HepG2 (cell line): ENCODE data around the gene METAP1D. TPM values are rescaled to one million over a fixed set of nuclear protein-coding genes. Genes with fewer than 3 reads are reported as not detected.

Experiments used
- DPF2 ChIP-seq: sonication (generic); formaldehyde crosslinking; IDR thresholded peaks from 2 replicates; pipeline ENCODE4 v1.4.0; 2020; ENCODE audit warnings: mild to moderate bottlenecking, low read depth, missing genetic modification reagents, borderline replicate concordance
- GABPB1 ChIP-seq: IDR thresholded peaks from 2 replicates; pipeline ENCODE4 v1.6.1; 2016; ENCODE audit warnings: mild to moderate bottlenecking, missing genetic modification reagents, moderate library complexity, missing compliant biosample characterization
- HMGXB3 ChIP-seq: sonication (generic); formaldehyde crosslinking; IDR thresholded peaks from 2 replicates; pipeline ENCODE4 v1.4.0; 2020; ENCODE audit warnings: missing genetic modification reagents, borderline replicate concordance
- HNF4A ChIP-seq: sonication (generic); formaldehyde crosslinking; IDR thresholded peaks from 2 replicates; pipeline ENCODE4 v1.4.0; 2020; ENCODE audit warnings: missing genetic modification reagents
- HNRNPH1 ChIP-seq: fragments of 200-400 bp; formaldehyde crosslinking; optimal IDR thresholded peaks from 2 replicates; pipeline ENCODE3; 2017; ENCODE audit warnings: mild to moderate bottlenecking, low read depth, low read length
- HNRNPLL ChIP-seq: fragments of 200-400 bp; formaldehyde crosslinking; IDR thresholded peaks from 2 replicates; pipeline ENCODE4 v1.6.1; 2017; ENCODE audit warnings: mild to moderate bottlenecking, low read depth, low read length; ENCODE audit not compliant: poor library complexity, severe bottlenecking
- HNRNPUL1 ChIP-seq: fragments of 200-400 bp; formaldehyde crosslinking; IDR thresholded peaks from 2 replicates; pipeline ENCODE4 v1.6.1; 2017; ENCODE audit warnings: low read depth, mild to moderate bottlenecking, low read length, moderate library complexity
- JUNB ChIP-seq: sonication (generic); formaldehyde crosslinking; IDR thresholded peaks from 2 replicates; pipeline ENCODE4 v1.8.0; 2022; ENCODE audit warnings: missing genetic modification reagents, mild to moderate bottlenecking, borderline replicate concordance
- KDM3A ChIP-seq: IDR thresholded peaks from 2 replicates; pipeline ENCODE4 v1.6.1; 2018; ENCODE audit warnings: low read depth, missing compliant biosample characterization
- MAX ChIP-seq: IDR thresholded peaks from 2 replicates; pipeline ENCODE4 v1.6.1; 2012; ENCODE audit warnings: inconsistent platforms
- RBAK ChIP-seq: sonication (generic); formaldehyde crosslinking; IDR thresholded peaks from 2 replicates; pipeline ENCODE4 v1.5.1; 2020; ENCODE audit warnings: mild to moderate bottlenecking, missing genetic modification reagents
- SALL1 ChIP-seq: sonication (generic); formaldehyde crosslinking; IDR thresholded peaks from 2 replicates; pipeline ENCODE4 v1.8.0; 2022; ENCODE audit warnings: mild to moderate bottlenecking, missing genetic modification reagents
- SNAI1 ChIP-seq: sonication (generic); formaldehyde crosslinking; IDR thresholded peaks from 2 replicates; pipeline ENCODE4 v1.5.0; 2020; ENCODE audit warnings: mild to moderate bottlenecking, missing genetic modification reagents, borderline replicate concordance
- TFE3 ChIP-seq: IDR thresholded peaks from 2 replicates; pipeline ENCODE4 v1.6.1; 2016
- THAP11 ChIP-seq: IDR thresholded peaks from 2 replicates; pipeline ENCODE4 v1.6.1; 2016; ENCODE audit warnings: missing biosample characterization, missing genetic modification reagents
- ZNF614 ChIP-seq: IDR thresholded peaks from 2 replicates; pipeline ENCODE4 v1.6.1; 2018; ENCODE audit warnings: missing biosample characterization, missing genetic modification reagents, inconsistent platforms, borderline replicate concordance
- ZSCAN22 ChIP-seq: sonication (generic); formaldehyde crosslinking; IDR thresholded peaks from 2 replicates; pipeline ENCODE4 v1.4.0; 2020; ENCODE audit warnings: mild to moderate bottlenecking, missing genetic modification reagents
- ZSCAN31 ChIP-seq: sonication (generic); formaldehyde crosslinking; IDR thresholded peaks from 2 replicates; pipeline ENCODE4 v1.5.0; 2020; ENCODE audit warnings: low read depth, mild to moderate bottlenecking, missing genetic modification reagents
- polyA plus RNA-seq, 8 experiments: library from polyadenylated mRNA; depleted of rRNA in 3 of 8; stranded (reverse) in 7 of 8; unstranded in 1 of 8; fragments of >200 nt; fragmentation: Illumina TruSeq in 4 of 8; extraction: Trizol in 4 of 8; gene quantifications; 2 replicates each; pipeline versions ENCODE4 v1.2.1 to v1.2.3, GENCODE V29; 2011 to 2016; ENCODE audit warnings: low read depth in 4 of 8, missing spikeins in 1 of 8, mixed read lengths in 1 of 8; ENCODE audit not compliant: insufficient read depth in 1 of 8
- total RNA-seq, 5 experiments: library from RNA; depleted of rRNA; stranded (reverse); fragments of >200 nt; fragmentation: Illumina TruSeq; extraction: Trizol; gene quantifications; 2 replicates each; pipeline ENCODE4 v1.2.3, GENCODE V29; 2016; ENCODE audit warnings: low read depth in 1 of 5

The METAP1D gene
- total and polyA plus RNA-seq, 2 of the 13 experiments (the other 11 are each of a cell fraction or from before 2014, with no cell fraction given): 14.7 to 21.6 TPM

- TF ChIP-seq TFE3 (CRISPR knock-in tag) (no peak), SALL1 (peak; percentile 38; the same call in 1 of the 2 replicates), SNAI1 (CRISPR knock-in tag) (no peak), HMGXB3 (CRISPR knock-in tag) (no peak), HNRNPLL (peak; percentile 96), JUNB (no peak), ZSCAN22 (no peak), ZNF614 (CRISPR knock-in tag) (no peak), THAP11 (CRISPR knock-in tag) (no peak), HNRNPH1 (no peak), DPF2 (CRISPR knock-in tag) (no peak), HNF4A (CRISPR knock-in tag) (no peak), ZSCAN31 (peak; percentile 76), KDM3A (CRISPR knock-in tag) (peak; percentile 66; the same call in 1 of the 2 replicates), GABPB1 (CRISPR knock-in tag) (peak; percentile 71), HNRNPUL1 (no peak), RBAK (no peak), MAX (peak; percentile 68)
These were observed 85.1 kb downstream of the METAP1D start (continued) for GRCh38 chr2:172084645-172085459.
